Transverse colon (tissue), 4 donors: ENCODE measurements around the gene MT1F. TPM values are rescaled to one million over a fixed set of nuclear protein-coding genes. Genes with fewer than 3 reads are reported as not detected.

Source experiments
- DNase-seq: peaks from one replicate; pipeline ENCODE4 v3.0.0-alpha.2; 2019
- H3K27ac ChIP-seq, 4 donors: fragments of 200-600 bp; sonication (generic); 2 replicates each; pipeline ENCODE4 v1.5.1; 2016 to 2018; ENCODE audit warnings: inconsistent platforms in 4 of 4
- H3K27me3 ChIP-seq: fragments of 200-600 bp; sonication (generic); 2 replicates; pipeline ENCODE4 v1.5.1; 2017; ENCODE audit warnings: inconsistent platforms
- H3K36me3 ChIP-seq, 4 donors: fragments of 200-600 bp; sonication (generic); 2 replicates each; pipeline ENCODE4 v1.5.1; 2017 to 2019; ENCODE audit warnings: inconsistent platforms in 4 of 4
- H3K4me1 ChIP-seq, 4 donors: fragments of 200-600 bp; sonication (generic); 2 replicates each; pipeline ENCODE4 v1.5.1; 2017 to 2020; ENCODE audit warnings: inconsistent platforms in 4 of 4
- H3K4me3 ChIP-seq, 4 donors: fragments of 200-600 bp; sonication (generic); 1 replicate in 1 of 4; 2 replicates in 3 of 4; pipeline versions ENCODE4 v1.5.1 to v1.6.1; 2017 to 2019; ENCODE audit warnings: inconsistent platforms in 4 of 4
- H3K9me3 ChIP-seq, 2 donors: fragments of 200-600 bp; sonication (generic); 2 replicates each; pipeline ENCODE4 v1.5.1; 2017 to 2019; ENCODE audit warnings: inconsistent platforms in 2 of 2
- EP300 ChIP-seq: sonication (generic); formaldehyde crosslinking; IDR thresholded peaks from one replicate; pipeline ENCODE4 v1.6.1; 2017; ENCODE audit warnings: antibody characterized with exemption, low read depth
- POLR2A ChIP-seq: fragments of 450-650 bp; IDR thresholded peaks from one replicate; pipeline ENCODE4 v1.6.1; 2016; ENCODE audit warnings: antibody characterized with exemption, mild to moderate bottlenecking, moderate library complexity
- POLR2AphosphoS5 ChIP-seq, 3 donors: sonication (generic); formaldehyde crosslinking; IDR thresholded peaks; one replicate each; pipeline ENCODE4 v1.6.1; 2016; ENCODE audit warnings: antibody characterized with exemption in 3 of 3
- WGBS, 2 donors: methylation state at CpG; one replicate each; pipeline ENCODE4 v1.1.5; 2018; ENCODE audit warnings: low coverage in 1 of 2; 5-methylcytosine and 5-hydroxymethylcytosine counted together
- in situ Hi-C, 4 donors: fragments of 200-750 bp; cut with MboI; loops; one replicate each; pipeline versions ENCODE4 v1.15.0 to v1.15.1; 2017; ENCODE audit warnings: low sequenced_read_pairs in 3 of 4, low pct_ligation_motif_present in 1 of 4, low pct_unique_long_range_greater_than_20kb in 1 of 4
- intact Hi-C: fragments of 100-400 bp; cut with DNase I; formaldehyde crosslinking; loops from one replicate; pipeline ENCODE4 v1.15.1; 2023; ENCODE audit warnings: low total_unique reads
- total RNA-seq, 4 donors: library from RNA; depleted of rRNA; stranded (reverse); fragments of >200 nt; gene quantifications; one replicate each; pipeline ENCODE4 v1.1.0, GENCODE V29; 2016
- TF ChIP-seq, protein P1 (sequence below), 5 experiments: fragments of 200-600 bp in 3 of 5; fragments of 450-650 bp in 2 of 5; sonication (generic) in 3 of 5; IDR thresholded peaks; 1 replicate in 2 of 5; 2 replicates in 3 of 5; pipeline ENCODE4 v1.5.1; 2016 to 2017; ENCODE audit warnings: antibody characterized with exemption in 5 of 5, inconsistent platforms in 3 of 5, mild to moderate bottlenecking in 2 of 5, moderate library complexity in 1 of 5

MT1F gene
- total RNA-seq, 4 donors from 2014 or later = 6.8 to 54.5 (median 18.9) TPM

DNA sequence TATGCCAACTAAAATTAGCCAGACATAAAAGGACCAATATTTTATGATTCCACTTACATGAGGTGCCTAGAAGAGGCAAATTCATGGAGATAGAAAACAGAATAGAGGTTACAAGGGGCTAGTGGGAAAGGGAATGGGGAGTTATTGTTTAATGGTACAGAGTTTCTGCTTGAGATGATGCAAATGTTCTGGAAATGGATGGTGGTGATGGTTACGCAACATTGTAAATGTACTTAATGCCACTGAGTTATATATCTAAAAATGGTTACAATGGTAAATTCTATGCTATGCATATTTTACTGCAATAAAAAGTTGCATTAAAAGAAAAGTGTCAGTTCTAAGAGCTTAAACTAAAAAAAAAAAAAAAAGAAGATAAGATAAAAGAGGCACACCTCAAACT is 42.4 kb downstream of the MT1F start:
- intact Hi-C loops (loop anchor here (5.0 kb wide), 2 partner anchors 123 to 188 kb away; no protein-coding TSS in a partner anchor), in situ Hi-C loops (loop anchor here in 3 of 4 donors (5.0 to 10.0 kb wide), 3 partner anchors 115 to 188 kb away; partner anchors contain the start of gene MT3 (in 1 of the 3))
- Histone ChIP-seq H3K9me3 (no peaks in the 10 kb centered on the region), H3K36me3 (no peaks in the 10 kb centered on the region), H3K4me1 (peaks cover 0 to 7% (median 0%) of the 10 kb centered on the region in 4 donors), H3K4me3 (no peak overlapping the region), H3K27ac (no peak overlapping the region), H3K27me3 (no peaks in the 10 kb centered on the region)
- 38 to 46% methylated on average over 1 of the region's 1 CpG for WGBS, 2 donors
- no peak for DNase-seq
- TF ChIP-seq POLR2AphosphoS5 (IDR thresholded peaks at IDR 0.05) = no peak

DNA sequence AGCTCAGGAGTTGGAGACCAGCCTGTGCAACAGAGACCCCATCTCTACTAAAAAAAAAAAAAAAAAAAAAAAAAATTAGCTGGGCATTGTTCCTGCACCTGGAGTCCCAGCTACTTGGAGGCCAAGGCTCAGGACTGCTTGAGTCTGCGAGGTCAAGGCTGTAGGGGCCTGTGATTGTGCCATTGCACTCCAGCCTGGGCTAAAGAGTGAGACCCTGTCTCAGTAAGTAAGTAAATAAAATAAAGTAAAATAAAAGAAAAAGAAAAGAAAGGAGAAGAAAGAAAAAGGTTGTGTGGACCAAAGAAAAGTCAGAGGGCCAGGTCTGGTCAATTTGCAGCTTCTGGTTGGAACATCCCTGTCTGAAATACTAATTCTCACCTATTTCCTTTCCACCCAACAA is 42.9 kb downstream of the MT1F start:
- in situ Hi-C loops = loop anchor here in 3 of 4 donors (5.0 to 10.0 kb wide), 3 partner anchors 116 to 188 kb away; partner anchors contain the start of gene MT3 (in 1 of the 3)
- TF ChIP-seq POLR2A (no peak), EP300 (no peak), POLR2AphosphoS5 (IDR thresholded peaks at IDR 0.05) (no peak)
- TF ChIP-seq, protein P1, sequence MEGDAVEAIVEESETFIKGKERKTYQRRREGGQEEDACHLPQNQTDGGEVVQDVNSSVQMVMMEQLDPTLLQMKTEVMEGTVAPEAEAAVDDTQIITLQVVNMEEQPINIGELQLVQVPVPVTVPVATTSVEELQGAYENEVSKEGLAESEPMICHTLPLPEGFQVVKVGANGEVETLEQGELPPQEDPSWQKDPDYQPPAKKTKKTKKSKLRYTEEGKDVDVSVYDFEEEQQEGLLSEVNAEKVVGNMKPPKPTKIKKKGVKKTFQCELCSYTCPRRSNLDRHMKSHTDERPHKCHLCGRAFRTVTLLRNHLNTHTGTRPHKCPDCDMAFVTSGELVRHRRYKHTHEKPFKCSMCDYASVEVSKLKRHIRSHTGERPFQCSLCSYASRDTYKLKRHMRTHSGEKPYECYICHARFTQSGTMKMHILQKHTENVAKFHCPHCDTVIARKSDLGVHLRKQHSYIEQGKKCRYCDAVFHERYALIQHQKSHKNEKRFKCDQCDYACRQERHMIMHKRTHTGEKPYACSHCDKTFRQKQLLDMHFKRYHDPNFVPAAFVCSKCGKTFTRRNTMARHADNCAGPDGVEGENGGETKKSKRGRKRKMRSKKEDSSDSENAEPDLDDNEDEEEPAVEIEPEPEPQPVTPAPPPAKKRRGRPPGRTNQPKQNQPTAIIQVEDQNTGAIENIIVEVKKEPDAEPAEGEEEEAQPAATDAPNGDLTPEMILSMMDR (IDR thresholded peaks at IDR 0.05) = no peak
- peaks cover 0 to 7% (median 0%) of the 10 kb centered on the region in 4 donors for H3K4me1 ChIP-seq
- DNase-seq = no peak
- no peaks in the 10 kb centered on the region for H3K9me3 ChIP-seq
- no peak overlapping the region for H3K4me3 ChIP-seq
- 95% methylated on average over 1 of the region's 1 CpG; no CpG with 5 or more reads in 1 of the 2 donors for WGBS, 2 donors
- intact Hi-C loops = loop anchor here (5.0 kb wide), 2 partner anchors 123 to 188 kb away; no protein-coding TSS in a partner anchor
- no peak overlapping the region for H3K27ac ChIP-seq
- H3K27me3 ChIP-seq = no peaks in the 10 kb centered on the region
- no peaks in the 10 kb centered on the region for H3K36me3 ChIP-seq

DNA sequence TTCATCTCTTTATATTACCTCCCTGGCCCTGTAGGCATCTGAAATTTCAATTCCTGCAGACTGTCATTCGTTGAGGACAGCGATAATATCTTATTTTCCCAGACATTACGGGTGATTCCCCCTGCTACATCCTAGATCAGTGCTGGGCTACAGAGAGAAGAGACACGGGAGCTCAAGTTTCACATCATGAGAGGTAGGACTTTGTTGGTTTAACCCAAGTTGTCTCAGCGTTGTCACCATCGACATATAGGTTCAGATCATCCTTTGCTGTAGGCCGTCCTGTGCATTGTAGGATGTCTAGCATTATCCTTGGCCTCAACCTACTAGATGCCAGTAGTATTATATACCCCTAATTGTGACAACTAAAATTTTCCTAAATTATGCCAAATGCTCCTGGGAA is 43.8 kb downstream of the MT1F start:
- no peak for DNase-seq
- no peaks in the 10 kb centered on the region for H3K27me3 ChIP-seq
- TF ChIP-seq EP300 = no peak
- TF ChIP-seq, protein P1 (IDR thresholded peaks at IDR 0.05) = no peak
- no peak for TF ChIP-seq POLR2AphosphoS5 (IDR thresholded peaks at IDR 0.05)
- no peak for TF ChIP-seq POLR2A
- WGBS, 2 donors = 75 to 85% methylated on average over 6 to 7 of the region's 7 CpGs
- H3K27ac ChIP-seq = no peak overlapping the region
- in situ Hi-C loops (loop anchor here in 3 of 4 donors (5.0 to 10.0 kb wide), 3 partner anchors 117 to 189 kb away; partner anchors contain the start of gene MT3 (in 1 of the 3)), intact Hi-C loops (loop anchor here (5.0 kb wide), 2 partner anchors 124 to 189 kb away; no protein-coding TSS in a partner anchor)
- H3K36me3 ChIP-seq = no peaks in the 10 kb centered on the region
- no peak overlapping the region for H3K4me3 ChIP-seq
- peaks cover 0 to 7% (median 0%) of the 10 kb centered on the region in 4 donors for H3K4me1 ChIP-seq
- H3K9me3 ChIP-seq = no peaks in the 10 kb centered on the region

DNA sequence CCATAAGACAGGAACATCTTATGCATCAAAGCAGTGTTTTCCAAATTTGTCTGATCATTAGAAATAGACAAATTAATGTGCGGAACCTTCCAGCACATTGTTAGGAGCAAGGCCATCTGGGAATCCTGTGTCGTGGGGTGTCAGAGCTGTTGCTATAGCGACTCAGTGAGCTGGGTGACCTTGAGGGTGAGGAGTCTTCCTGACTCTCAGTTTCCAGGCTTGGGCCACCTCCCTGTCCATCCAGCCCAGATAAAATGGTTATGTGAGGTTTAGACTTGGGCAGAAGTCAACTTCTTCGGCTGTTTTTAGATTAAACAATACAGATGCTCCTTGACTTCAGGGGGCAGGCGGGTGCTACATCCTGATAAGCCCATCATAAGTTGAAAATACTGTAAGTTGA is 45.1 kb downstream of the MT1F start:
- Histone ChIP-seq H3K27me3 (no peaks in the 10 kb centered on the region), H3K27ac (no peak overlapping the region), H3K4me1 (peaks cover 0 to 7% (median 0%) of the 10 kb centered on the region in 4 donors), H3K9me3 (no peaks in the 10 kb centered on the region), H3K36me3 (no peaks in the 10 kb centered on the region), H3K4me3 (no peak overlapping the region)
- no peak for DNase-seq
- WGBS, 2 donors = 89 to 100% methylated on average over 1 to 5 of the region's 5 CpGs
- intact Hi-C loops = loop anchor here (5.0 kb wide), 2 partner anchors 126 to 191 kb away; no protein-coding TSS in a partner anchor
- TF ChIP-seq POLR2A (no peak), EP300 (no peak), POLR2AphosphoS5 (IDR thresholded peaks at IDR 0.05) (no peak)
- TF ChIP-seq, protein P1 (IDR thresholded peaks at IDR 0.05) = no peak
- in situ Hi-C loops = loop anchor here in 3 of 4 donors (5.0 to 10.0 kb wide), 3 partner anchors 118 to 191 kb away; partner anchors contain the start of gene MT3 (in 1 of the 3)

Other genes with a start within 250 kb of the MT1F start
- 100 to 1,000 TPM in 2 of 4 donors, 10 to 100 TPM in 2; 60.7 to 156 (median 114) TPM for gene AMFR, start 232.4 kb upstream of the MT1F start, total RNA-seq
- 10 to 100 TPM in 3 of 4 donors, 1 to 10 TPM in 1; 7.5 to 41.9 (median 23.0) TPM for gene NUDT21, start 206.6 kb upstream of the MT1F start, total RNA-seq
- 10 to 100 TPM in 2 of 4 donors, 1 to 10 TPM in 2; 2.8 to 22.5 (median 9.5) TPM for gene OGFOD1, start 206.4 kb upstream of the MT1F start, total RNA-seq
- 100 to 1,000 TPM in 1 of 4 donors, 10 to 100 TPM in 3; 38.7 to 171 (median 41.2) TPM for gene BBS2, start 137.9 kb upstream of the MT1F start, total RNA-seq
- 10 to 100 TPM in 1 of 4 donors, not detected in 3; 95.4 TPM for gene MT4, start 92.9 kb upstream of the MT1F start, total RNA-seq
- 1 to 10 TPM in 1 of 4 donors, not detected in 3; 4.2 TPM for gene MT3, start 68.4 kb upstream of the MT1F start, total RNA-seq
- 100 to 1,000 TPM in 2 of 4 donors, 10 to 100 TPM in 2; 68.8 to 459 (median 89.3) TPM for gene MT2A, start 49.4 kb upstream of the MT1F start, total RNA-seq
- 1,000 to 10,000 TPM in 1 of 4 donors, 100 to 1,000 TPM in 3; 109 to 1,058 (median 257) TPM for gene MT1E, start 32.2 kb upstream of the MT1F start, total RNA-seq
- gene MT1M, start 25.3 kb upstream of the MT1F start, total RNA-seq = 10 to 100 TPM in 1 of 4 donors, 1 to 10 TPM in 2, not detected in 1; 2.7 to 48.3 (median 5.2) TPM
- gene MT1A, start 19.3 kb upstream of the MT1F start, total RNA-seq = 10 to 100 TPM in 1 of 4 donors, 1 to 10 TPM in 2, not detected in 1; 4.4 to 35.2 (median 4.9) TPM
- not detected for gene MT1B, start 6.1 kb upstream of the MT1F start, total RNA-seq
- gene MT1G, start 10.1 kb downstream of the MT1F start, total RNA-seq = 1,000 to 10,000 TPM in 1 of 4 donors, 100 to 1,000 TPM in 1, 10 to 100 TPM in 2; 21.0 to 1,835 (median 81.0) TPM
- gene MT1H, start 11.9 kb downstream of the MT1F start, total RNA-seq = 100 to 1,000 TPM in 1 of 4 donors, 1 to 10 TPM in 2, not detected in 1; 3.0 to 526 (median 5.6) TPM
- 100 to 1,000 TPM in 3 of 4 donors, 10 to 100 TPM in 1; 40.4 to 784 (median 274) TPM for gene MT1X, start 24.5 kb downstream of the MT1F start, total RNA-seq
- gene NUP93, start 72.2 kb downstream of the MT1F start, total RNA-seq = 10 to 100 TPM in 3 of 4 donors, 1 to 10 TPM in 1; 8.6 to 42.4 (median 20.6) TPM
- not detected for gene SLC12A3, start 207.2 kb downstream of the MT1F start, total RNA-seq